ENCODE results near the gene HS3ST2.

HS3ST2 gene

DNA sequence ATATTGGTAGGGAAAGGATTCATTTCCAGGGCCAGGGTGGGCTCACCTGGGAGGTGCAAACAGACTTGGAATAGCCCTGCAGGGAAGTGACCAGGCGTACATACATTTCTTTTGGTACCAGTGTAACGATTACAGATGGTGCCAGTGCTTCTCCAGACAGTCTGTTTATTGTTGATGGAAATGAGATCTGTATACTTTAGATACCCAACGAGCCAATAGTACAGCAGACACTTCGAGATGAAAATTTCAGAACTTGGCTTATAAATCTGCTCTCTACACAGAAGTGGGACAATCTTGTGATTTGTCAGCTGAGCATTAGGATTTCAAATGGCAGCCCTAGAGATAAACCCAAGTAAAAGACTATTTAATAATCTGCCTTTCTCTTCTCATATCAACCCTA lies 57.9 kb downstream of the HS3ST2 start:
- Histone ChIP-seq H3K4me3 (no peak overlapping the region), H3K27ac (no peak overlapping the region)
- no peak for DNase-seq (ENCODE audit: low spot score)
- TF ChIP-seq, protein P1, sequence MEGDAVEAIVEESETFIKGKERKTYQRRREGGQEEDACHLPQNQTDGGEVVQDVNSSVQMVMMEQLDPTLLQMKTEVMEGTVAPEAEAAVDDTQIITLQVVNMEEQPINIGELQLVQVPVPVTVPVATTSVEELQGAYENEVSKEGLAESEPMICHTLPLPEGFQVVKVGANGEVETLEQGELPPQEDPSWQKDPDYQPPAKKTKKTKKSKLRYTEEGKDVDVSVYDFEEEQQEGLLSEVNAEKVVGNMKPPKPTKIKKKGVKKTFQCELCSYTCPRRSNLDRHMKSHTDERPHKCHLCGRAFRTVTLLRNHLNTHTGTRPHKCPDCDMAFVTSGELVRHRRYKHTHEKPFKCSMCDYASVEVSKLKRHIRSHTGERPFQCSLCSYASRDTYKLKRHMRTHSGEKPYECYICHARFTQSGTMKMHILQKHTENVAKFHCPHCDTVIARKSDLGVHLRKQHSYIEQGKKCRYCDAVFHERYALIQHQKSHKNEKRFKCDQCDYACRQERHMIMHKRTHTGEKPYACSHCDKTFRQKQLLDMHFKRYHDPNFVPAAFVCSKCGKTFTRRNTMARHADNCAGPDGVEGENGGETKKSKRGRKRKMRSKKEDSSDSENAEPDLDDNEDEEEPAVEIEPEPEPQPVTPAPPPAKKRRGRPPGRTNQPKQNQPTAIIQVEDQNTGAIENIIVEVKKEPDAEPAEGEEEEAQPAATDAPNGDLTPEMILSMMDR (IDR thresholded peaks at IDR 0.05) = no peak

DNA sequence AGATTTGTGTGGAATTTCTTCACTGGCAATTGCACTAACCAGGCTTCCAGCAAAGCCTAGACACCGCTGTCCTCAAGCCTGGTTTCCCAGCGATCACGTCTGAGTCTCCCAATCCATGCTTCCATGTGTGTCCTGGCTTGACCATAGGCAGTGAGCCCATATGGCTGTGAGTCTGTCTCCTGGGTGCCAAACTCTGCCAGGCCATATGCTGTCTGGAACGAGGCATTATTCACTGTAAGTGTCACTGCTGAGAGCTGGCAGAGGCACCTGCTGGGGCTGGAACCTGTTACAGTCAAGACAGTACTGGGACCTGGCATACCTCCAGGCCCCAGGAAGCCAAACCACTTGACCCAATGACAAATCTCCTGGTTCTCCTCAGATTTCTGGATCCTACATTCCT lies 60.4 kb downstream of the HS3ST2 start:
- no peak overlapping the region for H3K4me3 ChIP-seq
- TF ChIP-seq, protein P1 (IDR thresholded peaks at IDR 0.05) = no peak
- no peak for DNase-seq (ENCODE audit: low spot score)
- no peak overlapping the region for H3K27ac ChIP-seq

DNA sequence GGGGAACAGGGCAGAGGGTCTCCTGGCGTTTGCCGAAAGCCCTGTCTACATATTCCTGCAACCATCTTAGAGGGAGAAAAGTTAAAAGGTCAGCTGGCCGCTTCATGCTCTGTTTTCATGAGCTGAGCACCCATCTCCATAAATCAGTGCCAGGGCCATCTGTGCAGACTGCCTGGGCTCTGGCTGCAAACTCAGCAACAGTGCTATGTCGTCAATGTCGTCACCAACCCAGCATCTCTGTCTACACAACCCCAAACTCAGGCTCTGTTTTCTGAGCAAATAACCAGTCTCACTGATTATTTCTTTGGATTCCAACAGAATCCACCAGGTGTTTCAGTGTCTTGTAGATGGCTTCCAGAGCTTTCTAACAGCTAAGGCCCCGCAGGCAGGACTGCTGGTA lies 65.0 kb downstream of the HS3ST2 start:
- H3K27ac ChIP-seq = no peak overlapping the region
- H3K4me3 ChIP-seq = no peak overlapping the region
- TF ChIP-seq, protein P1 (IDR thresholded peaks at IDR 0.05) = no peak
- no peak for DNase-seq (ENCODE audit: low spot score)

DNA sequence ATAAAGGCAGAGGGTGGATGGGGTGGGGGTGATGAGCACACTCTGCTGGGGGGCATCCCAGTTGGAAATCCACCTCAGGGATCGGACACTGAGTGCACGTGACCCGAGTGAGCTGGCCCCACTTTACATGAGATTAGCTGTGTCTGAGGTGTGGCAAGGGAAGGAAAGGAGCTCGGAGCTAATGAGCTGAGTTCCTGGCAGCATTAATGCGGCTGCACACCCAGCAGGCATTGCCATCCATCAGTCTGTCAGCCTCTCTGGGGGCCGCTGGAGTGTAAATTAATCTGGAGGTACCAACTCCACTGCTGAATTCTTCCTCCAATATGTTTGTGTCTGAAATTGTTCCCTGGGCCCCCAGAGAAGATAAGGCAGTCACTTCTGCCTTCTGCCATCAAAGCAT lies 65.5 kb downstream of the HS3ST2 start:
- Histone ChIP-seq H3K4me3 (no peak overlapping the region), H3K27ac (no peak overlapping the region)
- DNase-seq (ENCODE audit: low spot score) = no peak
- TF ChIP-seq, protein P1 (IDR thresholded peaks at IDR 0.05) = no peak

DNA sequence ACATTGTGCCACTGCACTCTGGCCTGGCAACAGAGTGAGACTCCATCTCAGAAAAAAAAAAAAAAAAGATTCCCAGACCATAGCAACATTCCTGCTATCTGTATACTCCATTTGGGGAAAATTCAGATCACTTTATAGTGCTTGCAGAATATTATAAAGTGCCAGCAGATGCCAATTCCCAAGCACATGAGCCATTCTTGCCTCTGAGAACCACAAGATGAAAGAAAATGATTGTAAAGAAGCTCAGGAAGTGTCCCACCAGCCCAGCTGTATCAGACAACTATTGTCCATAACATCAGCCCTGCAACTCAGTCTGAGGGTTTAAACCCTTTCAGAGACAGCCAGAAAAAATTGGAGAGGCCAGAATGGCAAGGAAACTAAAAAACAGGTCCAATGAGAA lies 69.0 kb downstream of the HS3ST2 start:
- Histone ChIP-seq H3K27ac (no peak overlapping the region), H3K4me3 (no peak overlapping the region)
- no peak for DNase-seq (ENCODE audit: low spot score)
- TF ChIP-seq, protein P1 (IDR thresholded peaks at IDR 0.05) = no peak

DNA sequence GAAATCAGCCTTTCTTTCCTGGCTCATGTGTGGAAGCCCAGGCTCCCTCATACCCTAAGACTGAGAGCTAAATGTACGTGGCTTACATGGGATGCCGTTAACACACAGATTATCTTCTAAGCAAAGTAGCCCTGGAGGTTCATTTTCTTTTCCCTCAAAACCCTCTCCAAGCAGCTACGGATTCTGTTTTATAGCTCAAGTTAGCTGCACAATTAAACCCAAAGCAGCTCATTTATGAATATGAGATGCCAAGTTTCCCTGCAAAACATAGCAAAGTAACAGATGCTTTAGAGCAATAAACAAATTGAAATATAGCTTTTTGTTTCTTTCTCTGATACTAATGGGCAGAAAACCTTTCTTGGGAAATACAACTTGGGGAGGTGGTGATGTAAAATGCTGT lies 72.0 kb downstream of the HS3ST2 start:
- TF ChIP-seq, protein P1 (IDR thresholded peaks at IDR 0.05) = no peak
- no peak for DNase-seq (ENCODE audit: low spot score)
- H3K4me3 ChIP-seq = no peak overlapping the region
- no peak overlapping the region for H3K27ac ChIP-seq

DNA sequence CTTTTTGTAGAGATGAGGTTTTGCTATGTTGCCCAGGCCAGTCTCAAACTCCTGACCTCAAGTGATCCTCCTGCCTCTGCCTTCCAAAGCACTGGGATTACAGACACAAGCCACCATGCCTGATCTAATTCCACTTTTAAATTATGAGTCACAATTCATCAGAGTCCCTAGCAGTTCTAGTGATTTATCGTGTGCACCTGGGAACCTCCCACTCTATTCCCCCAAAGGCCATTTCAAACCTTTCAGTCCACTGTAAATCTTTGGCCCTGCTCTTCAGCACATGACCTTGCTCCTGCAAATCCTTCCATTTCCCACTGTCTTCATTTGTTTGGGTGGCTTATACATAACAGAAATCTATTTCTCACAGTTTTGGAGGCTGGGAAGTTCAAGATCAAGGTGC lies 73.0 kb downstream of the HS3ST2 start:
- no peak for DNase-seq (ENCODE audit: low spot score)

More for the DNA sequence above, 73.0 kb downstream of the HS3ST2 start:
- no peak overlapping the region for H3K4me3 ChIP-seq
- H3K27ac ChIP-seq = no peak overlapping the region
- TF ChIP-seq, protein P1 (IDR thresholded peaks at IDR 0.05) = no peak
